ENCODE data around the gene DDN. TPM values are rescaled to one million over a fixed set of nuclear protein-coding genes. Genes with fewer than 3 reads are reported as not detected.
A peak's percentile ranks its signal among the peaks of the same experiment; 100 is the strongest.

The DDN gene
- total RNA-seq, 1 donor, result 0.09 TPM

- no peak for TF ChIP-seq CTCF (IDR thresholded peaks at IDR 0.05; ENCODE audit: insufficient read depth, low read length)
- no peak overlapping the region for H3K4me3 ChIP-seq (ENCODE audit: low read depth, low read length)
- DNase-seq (ENCODE audit: low read depth), result no peak
These were observed 13.7 kb downstream of the DDN start for GRCh38 chr12:48985475-48985897.

GRCh38 chr12:48982397-48983080, 16.6 kb downstream of the DDN start:
- no peak for DNase-seq (ENCODE audit: low read depth)

GRCh38 chr12:48981757-48982157, 17.4 kb downstream of the DDN start:
- no peak for TF ChIP-seq CTCF (IDR thresholded peaks at IDR 0.05; ENCODE audit: insufficient read depth, low read length)
- DNase-seq (ENCODE audit: low read depth), result no peak
- H3K4me3 ChIP-seq (ENCODE audit: low read depth, low read length), result no peak overlapping the region

More at GRCh38 chr12:48982397-48983080, 16.6 kb downstream of the DDN start:
- H3K4me3 ChIP-seq (ENCODE audit: low read depth, low read length), result no peak overlapping the region
- no peak for TF ChIP-seq CTCF (IDR thresholded peaks at IDR 0.05; ENCODE audit: insufficient read depth, low read length)

- peak; percentile 3 for TF ChIP-seq CTCF (IDR thresholded peaks at IDR 0.05; ENCODE audit: insufficient read depth, low read length)
- H3K4me3 ChIP-seq (ENCODE audit: low read depth, low read length), result no peak overlapping the region
- DNase-seq (ENCODE audit: low read depth), result no peak
These were observed 18.0 kb downstream of the DDN start for GRCh38 chr12:48980953-48981756.

GRCh38 chr12:48980389-48980952, 18.7 kb downstream of the DDN start:
- no peak for TF ChIP-seq CTCF (IDR thresholded peaks at IDR 0.05; ENCODE audit: insufficient read depth, low read length)
- DNase-seq (ENCODE audit: low read depth), result no peak
- H3K4me3 ChIP-seq (ENCODE audit: low read depth, low read length), result no peak overlapping the region

GRCh38 chr12:48979602-48980388, 19.4 kb downstream of the DDN start:
- peak overlapping the region; percentile 28 for H3K4me3 ChIP-seq (ENCODE audit: low read depth, low read length)
- TF ChIP-seq CTCF (IDR thresholded peaks at IDR 0.05; ENCODE audit: insufficient read depth, low read length), result no peak
- no peak for DNase-seq (ENCODE audit: low read depth)
